BE2C (cell line): ENCODE measurements around the gene USH2A.

ENCODE experiments used
- DNase-seq: peaks from one replicate; pipeline ENCODE4 v3.0.0-alpha.2; 2020
- H3K27me3 ChIP-seq: fragments of 250-450 bp; sonication (Bioruptor Pico); 2 replicates; pipeline ENCODE4 v1.5.1; 2020; ENCODE audit warnings: mild to moderate bottlenecking
- H3K36me3 ChIP-seq: fragments of 250-450 bp; sonication (Bioruptor Pico); 2 replicates; pipeline ENCODE4 v1.5.1; 2020; ENCODE audit warnings: mild to moderate bottlenecking
- H3K4me1 ChIP-seq: fragments of 250-450 bp; sonication (Bioruptor Pico); 2 replicates; pipeline ENCODE4 v1.5.1; 2020
- H3K4me3 ChIP-seq: 2 replicates; pipeline ENCODE4 v1.5.1; 2011; ENCODE audit warnings: low read depth, low read length
- H3K9me3 ChIP-seq: fragments of 250-450 bp; sonication (Bioruptor Pico); 2 replicates; pipeline ENCODE4 v1.5.1; 2020
- CTCF ChIP-seq: IDR thresholded peaks from 2 replicates; pipeline ENCODE4 v1.5.1; 2012; ENCODE audit warnings: mild to moderate bottlenecking, low read depth, low read length

USH2A gene

GRCh38 chr1:215761446-215761845 is 661.8 kb downstream of the USH2A start:
- H3K4me3 ChIP-seq, result no peak overlapping the region

GRCh38 chr1:215754112-215754511 is 669.1 kb downstream of the USH2A start:
- DNase-seq, result no peak
- Histone ChIP-seq H3K36me3 (no peaks in the 10 kb centered on the region), H3K27me3 (peaks cover 5% of the 10 kb centered on the region; the same call in 1 of the 2 replicates), H3K4me1 (no peaks in the 10 kb centered on the region), H3K4me3 (no peak overlapping the region), H3K9me3 (no peaks in the 10 kb centered on the region)
- TF ChIP-seq CTCF, result no peak

More at GRCh38 chr1:215761446-215761845, 661.8 kb downstream of the USH2A start:
- Histone ChIP-seq H3K4me1 (no peaks in the 10 kb centered on the region), H3K36me3 (no peaks in the 10 kb centered on the region), H3K9me3 (no peaks in the 10 kb centered on the region), H3K27me3 (no peaks in the 10 kb centered on the region)
- TF ChIP-seq CTCF, result no peak
- no peak for DNase-seq

- TF ChIP-seq CTCF, result no peak
- no peak for DNase-seq
Observed at GRCh38 chr1:215749414-215749813, 673.8 kb downstream of the USH2A start.

GRCh38 chr1:215748431-215748830 is 674.8 kb downstream of the USH2A start:
- Histone ChIP-seq H3K4me3 (no peak overlapping the region), H3K9me3 (no peaks in the 10 kb centered on the region), H3K27me3 (peaks cover 5% of the 10 kb centered on the region; the same call in 1 of the 2 replicates), H3K4me1 (no peaks in the 10 kb centered on the region), H3K36me3 (no peaks in the 10 kb centered on the region)
- no peak for TF ChIP-seq CTCF
- DNase-seq, result no peak

More at GRCh38 chr1:215749414-215749813, 673.8 kb downstream of the USH2A start:
- peaks cover 5% of the 10 kb centered on the region; the same call in 1 of the 2 replicates for H3K27me3 ChIP-seq
- H3K4me1 ChIP-seq, result no peaks in the 10 kb centered on the region
- no peak overlapping the region for H3K4me3 ChIP-seq
- no peaks in the 10 kb centered on the region for H3K36me3 ChIP-seq
- no peaks in the 10 kb centered on the region for H3K9me3 ChIP-seq

GRCh38 chr1:215744419-215744818 is 678.8 kb downstream of the USH2A start:
- no peak overlapping the region for H3K4me3 ChIP-seq
- peaks cover under 1% of the 10 kb centered on the region; the same call in 1 of the 2 replicates for H3K27me3 ChIP-seq
- no peaks in the 10 kb centered on the region for H3K4me1 ChIP-seq
- TF ChIP-seq CTCF, result no peak
- no peaks in the 10 kb centered on the region for H3K9me3 ChIP-seq
- H3K36me3 ChIP-seq, result no peaks in the 10 kb centered on the region
- DNase-seq, result no peak

GRCh38 chr1:215739025-215739424 is 684.2 kb downstream of the USH2A start:
- Histone ChIP-seq H3K27me3 (no peaks in the 10 kb centered on the region; the same call in 1 of the 2 replicates), H3K4me1 (no peaks in the 10 kb centered on the region), H3K4me3 (no peak overlapping the region), H3K9me3 (no peaks in the 10 kb centered on the region), H3K36me3 (no peaks in the 10 kb centered on the region)
- TF ChIP-seq CTCF, result no peak
- DNase-seq, result no peak
